Activated CD8-positive, alpha-beta memory T cell treated with anti-CD3 and anti-CD28 coated beads, Interleukin-2, amount 10 ng/mL, durations not matched to agents 7 days and 5 days (primary cell): ENCODE data around the gene ANO10. TPM values are rescaled to one million over a fixed set of nuclear protein-coding genes. Genes with fewer than 3 reads are reported as not detected.
"Not testable (repeated sequence)": the region's sequence is repeated elsewhere in the genome, so short reads cannot be mapped to it uniquely, and the experiment has no call there.

Source experiments
- ATAC-seq: fragments of 150-1000 bp; cut with Tn5 transposase; one replicate; pipeline ENCODE4 v1.10.0; 2021; ENCODE audit warnings: moderate library complexity
- CTCF ChIA-PET: fragments of 350-600 bp; sonication (Branson Sonifier 250); formaldehyde crosslinking; loops from one replicate; lab custom pipeline; 2021; ENCODE audit warnings: antibody characterized with exemption; lab: Charles Lee
- DNase-seq: peaks from one replicate; pipeline ENCODE4 v3.0.0-alpha.2; 2020
- H3K27ac Mint-ChIP-seq: one replicate; pipeline ENCODE4 v1.8.0; 2021; ENCODE audit warnings: mild to moderate bottlenecking, mixed read lengths
- H3K27me3 Mint-ChIP-seq: one replicate; pipeline ENCODE4 v1.8.0; 2021; ENCODE audit warnings: mixed read lengths
- H3K36me3 Mint-ChIP-seq: one replicate; pipeline ENCODE4 v1.8.0; 2021; ENCODE audit warnings: mild to moderate bottlenecking, mixed read lengths
- H3K4me1 Mint-ChIP-seq: one replicate; pipeline ENCODE4 v1.8.0; 2021; ENCODE audit warnings: mixed read lengths
- H3K4me3 Mint-ChIP-seq: one replicate; pipeline ENCODE4 v1.8.0; 2021; ENCODE audit warnings: mild to moderate bottlenecking, moderate library complexity, mixed read lengths
- H3K9me3 Mint-ChIP-seq: one replicate; pipeline ENCODE4 v1.8.0; 2022; ENCODE audit warnings: low read depth, mixed read lengths
- total RNA-seq, 2 experiments: library from RNA; stranded (reverse); gene quantifications; one replicate each; pipeline ENCODE4 v1.2.3, GENCODE V29; 2021

ANO10 gene
- total RNA-seq, 2 experiments from 2014 or later = 10.7 to 13.1 TPM

DNA sequence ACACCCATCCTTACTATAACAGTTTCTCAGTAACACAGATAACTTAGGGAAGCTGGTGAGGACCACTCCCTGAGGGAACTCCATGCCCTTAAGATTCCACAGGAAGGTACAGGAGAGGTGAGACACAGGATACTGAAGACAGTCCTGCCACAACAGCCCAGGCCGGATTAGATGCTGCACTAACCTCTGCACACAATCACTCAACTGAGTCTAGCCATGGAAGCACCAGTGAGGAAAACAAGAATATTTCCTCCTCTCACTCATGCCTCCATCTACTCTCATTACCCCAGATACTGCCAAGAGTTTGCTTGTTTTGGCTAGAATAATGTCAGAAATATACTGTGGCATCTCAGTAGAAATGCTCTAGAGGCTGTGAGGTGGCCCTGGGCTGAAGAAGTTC, 3.7 kb downstream of the ANO10 start:
- ATAC-seq (no peak), DNase-seq (no peak)
- peaks cover 13% of the 10 kb centered on the region for H3K4me1 Mint-ChIP-seq
- peaks cover 4% of the 10 kb centered on the region for H3K27me3 Mint-ChIP-seq
- no peak overlapping the region for H3K4me3 Mint-ChIP-seq
- CTCF ChIA-PET = no interaction called here
- H3K9me3 Mint-ChIP-seq = no peaks in the 10 kb centered on the region
- H3K36me3 Mint-ChIP-seq = no peaks in the 10 kb centered on the region
- H3K27ac Mint-ChIP-seq = no peak overlapping the region

GRCh38 chr3:43616034-43616433, 5.8 kb downstream of the ANO10 start:
- Mint-ChIP-seq H3K27ac (no peak overlapping the region), H3K27me3 (peaks cover 4% of the 10 kb centered on the region), H3K4me1 (peaks cover 4% of the 10 kb centered on the region), H3K36me3 (no peaks in the 10 kb centered on the region), H3K4me3 (no peak overlapping the region), H3K9me3 (no peaks in the 10 kb centered on the region)
- CTCF ChIA-PET = no interaction called here
- no peak for ATAC-seq
- no peak for DNase-seq

- Mint-ChIP-seq H3K9me3 (no peaks in the 10 kb centered on the region), H3K27ac (no peak overlapping the region), H3K27me3 (peaks cover 2% of the 10 kb centered on the region), H3K4me3 (no peak overlapping the region), H3K36me3 (no peaks in the 10 kb centered on the region), H3K4me1 (no peaks in the 10 kb centered on the region)
- CTCF ChIA-PET = no interaction called here
- DNase-seq (no peak), ATAC-seq (no peak)
Measured at GRCh38 chr3:43615133-43615532, 6.7 kb downstream of the ANO10 start.

- Mint-ChIP-seq H3K4me1 (no peaks in the 10 kb centered on the region), H3K36me3 (no peaks in the 10 kb centered on the region), H3K27me3 (no peaks in the 10 kb centered on the region), H3K4me3 (no peak overlapping the region), H3K9me3 (no peaks in the 10 kb centered on the region), H3K27ac (no peak overlapping the region)
- CTCF ChIA-PET = no interaction called here
- no peak for ATAC-seq
- no peak for DNase-seq
Measured at GRCh38 chr3:43613976-43614375, 7.8 kb downstream of the ANO10 start.

- H3K4me3 Mint-ChIP-seq = no peak overlapping the region
- CTCF ChIA-PET = interaction anchor here (0.8 kb wide), 1 partner anchor 147 kb away, joined by 3 read pairs; no protein-coding TSS in a partner anchor
Measured at GRCh38 chr3:43612419-43612818, 9.4 kb downstream of the ANO10 start.

GRCh38 chr3:43609406-43609805, 12.4 kb downstream of the ANO10 start:
- no peak overlapping the region for H3K4me3 Mint-ChIP-seq
- H3K27ac Mint-ChIP-seq = no peak overlapping the region
- ATAC-seq = no peak
- no peak for DNase-seq
- no peaks in the 10 kb centered on the region for H3K4me1 Mint-ChIP-seq
- H3K36me3 Mint-ChIP-seq = peaks cover 3% of the 10 kb centered on the region
- CTCF ChIA-PET = interaction anchor here (1.8 kb wide), 1 partner anchor 12 kb away, joined by 6 read pairs; the partner anchor contains the start of gene ANO10
- H3K9me3 Mint-ChIP-seq = no peaks in the 10 kb centered on the region
- H3K27me3 Mint-ChIP-seq = no peaks in the 10 kb centered on the region

More at GRCh38 chr3:43612419-43612818, 9.4 kb downstream of the ANO10 start:
- Mint-ChIP-seq H3K36me3 (no peaks in the 10 kb centered on the region), H3K27ac (no peak overlapping the region), H3K4me1 (no peaks in the 10 kb centered on the region), H3K9me3 (no peaks in the 10 kb centered on the region), H3K27me3 (no peaks in the 10 kb centered on the region)
- ATAC-seq = no peak
- no peak for DNase-seq

DNA sequence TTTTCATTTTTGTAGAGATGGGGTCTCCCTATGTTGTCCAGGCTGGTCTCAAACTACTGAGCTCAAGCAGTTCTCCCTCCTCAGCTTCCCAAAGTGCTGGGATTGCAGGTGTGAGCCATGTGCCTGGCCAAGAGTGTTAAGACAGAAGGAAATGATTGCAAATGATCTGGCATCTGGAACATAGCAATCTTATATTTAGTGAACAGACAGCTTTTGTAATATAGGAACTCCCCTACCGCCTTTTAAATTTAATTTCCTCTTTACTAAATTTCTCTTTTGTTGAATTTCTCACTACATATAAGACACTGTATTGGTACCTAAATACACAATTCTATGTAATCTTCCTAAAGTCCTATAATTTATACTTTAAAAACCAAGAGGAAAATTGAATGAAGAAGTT, 13.1 kb downstream of the ANO10 start:
- Mint-ChIP-seq H3K36me3 (peaks cover 4% of the 10 kb centered on the region), H3K27me3 (no peaks in the 10 kb centered on the region), H3K27ac (no peak overlapping the region)

DNA sequence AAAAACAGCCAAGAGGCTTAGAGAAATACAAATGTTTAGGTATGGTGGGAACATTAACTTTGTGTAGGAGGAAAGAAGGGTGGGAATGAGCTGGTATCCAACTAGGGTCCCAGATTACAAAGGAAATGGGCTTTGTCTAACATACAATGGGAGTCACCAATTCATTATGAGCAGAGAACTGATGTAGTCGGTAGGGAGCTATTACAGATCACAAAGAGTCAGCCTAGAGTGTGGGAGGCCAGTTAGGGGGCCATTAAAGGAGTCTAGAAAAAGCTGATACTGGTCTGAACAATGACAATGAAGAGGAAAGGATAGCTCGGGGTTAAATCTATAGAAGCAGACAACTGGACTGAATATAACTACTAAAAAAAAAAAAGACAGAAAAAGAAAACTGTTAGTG, 15.5 kb downstream of the ANO10 start:
- H3K4me3 Mint-ChIP-seq = no peak overlapping the region
- no peaks in the 10 kb centered on the region for H3K27me3 Mint-ChIP-seq
- no peak for DNase-seq
- CTCF ChIA-PET = no interaction called here
- H3K36me3 Mint-ChIP-seq = peaks cover 4% of the 10 kb centered on the region
- no peak overlapping the region for H3K27ac Mint-ChIP-seq
- ATAC-seq = no peak
- no peaks in the 10 kb centered on the region for H3K4me1 Mint-ChIP-seq
- H3K9me3 Mint-ChIP-seq = no peaks in the 10 kb centered on the region

More for the DNA sequence above, 13.1 kb downstream of the ANO10 start:
- DNase-seq (no peak), ATAC-seq (no peak)
- CTCF ChIA-PET = no interaction called here
- H3K4me1 Mint-ChIP-seq = no peaks in the 10 kb centered on the region
- no peak overlapping the region for H3K4me3 Mint-ChIP-seq
- H3K9me3 Mint-ChIP-seq = no peaks in the 10 kb centered on the region

GRCh38 chr3:43599959-43600358, 21.9 kb downstream of the ANO10 start:
- DNase-seq, H3K27ac Mint-ChIP-seq, ATAC-seq, H3K27me3 Mint-ChIP-seq, H3K4me1 Mint-ChIP-seq, H3K4me3 Mint-ChIP-seq, H3K9me3 Mint-ChIP-seq, CTCF ChIA-PET: not testable (repeated sequence)
- H3K36me3 Mint-ChIP-seq = peaks cover 14% of the 10 kb centered on the region

DNA sequence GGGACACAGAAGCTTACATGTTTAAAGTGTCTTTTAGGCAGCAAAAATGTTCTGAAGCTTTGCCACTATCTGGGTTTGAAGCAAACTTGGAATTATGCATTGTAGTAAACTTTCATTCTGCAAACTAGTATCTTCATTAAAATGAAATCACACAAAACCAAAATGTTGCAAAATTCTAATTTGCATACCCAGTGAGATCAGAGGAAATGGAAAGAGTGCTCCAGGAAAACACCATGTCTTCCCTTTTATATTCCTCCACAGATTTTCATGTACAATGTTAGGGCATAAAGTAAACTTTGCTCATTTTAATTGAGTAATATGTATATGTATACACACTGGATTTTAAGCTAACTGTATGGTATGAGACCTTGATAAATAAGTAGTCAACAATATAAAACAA, 23.9 kb downstream of the ANO10 start:
- CTCF ChIA-PET = no interaction called here
- ATAC-seq = no peak
- H3K4me3 Mint-ChIP-seq = no peak overlapping the region
- H3K9me3 Mint-ChIP-seq = no peaks in the 10 kb centered on the region
- peaks cover 15% of the 10 kb centered on the region for H3K36me3 Mint-ChIP-seq
- no peak overlapping the region for H3K27ac Mint-ChIP-seq
- H3K4me1 Mint-ChIP-seq = no peaks in the 10 kb centered on the region
- no peak for DNase-seq
- H3K27me3 Mint-ChIP-seq = no peaks in the 10 kb centered on the region

DNA sequence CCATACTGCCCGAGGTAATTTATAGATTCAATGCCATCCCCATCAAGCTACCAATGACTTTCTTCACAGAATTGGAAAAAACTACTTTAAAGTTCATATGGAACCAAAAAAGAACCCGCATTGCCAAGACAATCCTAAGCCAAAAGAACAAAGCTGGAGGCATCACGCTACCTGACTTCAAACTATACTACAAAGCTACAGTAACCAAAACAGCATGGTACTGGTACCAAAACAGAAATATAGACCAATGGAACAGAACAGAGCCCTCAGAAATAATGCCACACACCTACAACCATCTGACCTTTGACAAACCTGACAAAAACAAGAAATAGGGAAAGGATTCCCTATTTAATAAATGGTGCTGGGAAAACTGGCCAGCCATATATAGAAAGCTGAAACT, 25.6 kb downstream of the ANO10 start:
- H3K9me3 Mint-ChIP-seq, ATAC-seq, CTCF ChIA-PET: not testable (repeated sequence)

DNA sequence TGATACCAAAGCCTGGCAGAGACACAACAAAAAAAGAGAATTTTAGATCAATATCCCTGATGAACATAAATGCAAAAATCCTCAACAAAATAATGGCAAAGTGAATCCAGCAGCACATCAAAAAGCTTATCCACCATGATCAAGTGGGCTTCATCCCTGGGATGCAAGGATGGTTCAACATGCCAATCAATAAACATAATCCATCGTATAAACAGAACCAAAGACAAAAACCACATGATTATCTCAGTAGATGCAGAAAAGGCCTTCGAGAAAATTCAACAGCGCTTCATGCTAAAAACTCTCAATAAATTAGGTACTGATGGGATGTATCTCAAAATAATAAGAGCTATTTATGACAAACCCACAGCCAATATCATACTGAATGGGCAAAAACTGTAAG, 26.5 kb downstream of the ANO10 start:
- H3K4me3 Mint-ChIP-seq = not testable (repeated sequence)

More for the DNA sequence above, 25.6 kb downstream of the ANO10 start:
- not testable (repeated sequence) for H3K4me3 Mint-ChIP-seq, H3K27ac Mint-ChIP-seq, H3K4me1 Mint-ChIP-seq, DNase-seq, H3K27me3 Mint-ChIP-seq
- peaks cover 23% of the 10 kb centered on the region for H3K36me3 Mint-ChIP-seq

DNA sequence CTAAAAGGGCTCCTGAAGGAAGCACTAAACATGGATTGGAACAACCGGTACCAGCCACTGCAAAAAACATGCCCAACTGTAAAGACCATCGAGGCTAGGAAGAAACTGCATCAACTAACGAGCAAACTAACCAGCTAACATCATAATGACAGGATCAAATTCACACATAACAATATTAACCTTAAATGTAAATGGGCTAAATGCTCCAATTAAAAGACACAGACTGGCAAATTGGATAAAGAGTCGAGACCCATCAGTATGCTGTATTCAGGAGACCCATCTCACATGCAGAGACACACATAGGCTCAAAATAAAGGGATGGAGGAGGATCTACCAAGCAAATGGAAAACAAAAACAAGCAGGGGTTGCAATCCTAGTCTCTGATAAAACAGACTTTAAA, 28.2 kb downstream of the ANO10 start:
- H3K4me1 Mint-ChIP-seq, H3K27ac Mint-ChIP-seq, DNase-seq, CTCF ChIA-PET, H3K9me3 Mint-ChIP-seq, H3K4me3 Mint-ChIP-seq, H3K27me3 Mint-ChIP-seq, ATAC-seq: not testable (repeated sequence)
- H3K36me3 Mint-ChIP-seq = peaks cover 31% of the 10 kb centered on the region

More for the DNA sequence above, 26.5 kb downstream of the ANO10 start:
- H3K9me3 Mint-ChIP-seq, H3K4me1 Mint-ChIP-seq, DNase-seq, H3K27ac Mint-ChIP-seq, ATAC-seq, H3K27me3 Mint-ChIP-seq: not testable (repeated sequence)
- CTCF ChIA-PET = interaction anchor here (0.6 kb wide), 1 partner anchor 12 kb away, joined by 4 read pairs; no protein-coding TSS in a partner anchor
- H3K36me3 Mint-ChIP-seq = peaks cover 30% of the 10 kb centered on the region

DNA sequence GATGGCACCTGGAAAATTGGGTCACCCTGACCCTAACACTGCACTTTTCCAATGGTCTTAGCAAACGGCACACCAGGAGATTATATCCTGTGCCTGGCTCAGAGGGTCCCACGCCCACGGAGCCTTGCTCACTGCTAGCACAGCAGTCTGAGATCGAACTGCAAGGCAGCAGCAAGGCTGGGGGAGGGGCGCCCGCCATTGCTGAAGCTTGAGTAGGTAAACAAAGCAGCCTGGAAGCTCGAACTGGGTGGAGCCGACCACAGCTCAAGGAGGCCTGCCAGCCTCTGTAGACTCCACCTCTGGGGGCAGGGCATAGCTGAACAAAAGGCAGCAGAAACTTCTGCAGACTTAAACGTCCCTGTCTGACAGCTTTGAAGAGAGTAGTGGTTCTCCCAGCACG, 29.9 kb downstream of the ANO10 start:
- H3K36me3 Mint-ChIP-seq = peaks cover 28% of the 10 kb centered on the region
- not testable (repeated sequence) for H3K4me1 Mint-ChIP-seq, H3K27me3 Mint-ChIP-seq

DNA sequence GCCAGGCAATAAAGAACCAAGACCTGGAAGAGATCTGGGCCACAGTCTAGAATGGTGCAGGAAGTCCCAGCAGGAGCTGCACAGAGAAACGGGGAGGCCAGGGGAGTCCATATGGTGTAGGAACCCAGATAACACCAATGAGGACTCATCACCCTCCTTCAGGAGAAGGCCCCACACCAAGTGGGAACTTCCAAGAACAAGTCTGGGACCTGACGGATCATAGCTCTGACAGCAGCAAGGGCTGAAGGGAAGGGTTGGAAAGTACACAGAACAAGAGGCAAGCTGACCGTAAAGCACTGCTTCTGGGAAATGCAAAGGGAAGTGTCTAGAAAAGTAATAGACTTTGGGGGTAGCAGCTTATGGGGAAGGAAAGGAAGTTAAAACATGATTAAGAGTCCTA, 34.5 kb downstream of the ANO10 start:
- peaks cover 7% of the 10 kb centered on the region for H3K4me1 Mint-ChIP-seq
- peaks cover under 1% of the 10 kb centered on the region for H3K9me3 Mint-ChIP-seq
- no peak overlapping the region for H3K4me3 Mint-ChIP-seq
- DNase-seq (no peak), ATAC-seq (no peak)
- peaks cover 14% of the 10 kb centered on the region for H3K36me3 Mint-ChIP-seq
- H3K27me3 Mint-ChIP-seq = no peaks in the 10 kb centered on the region
- no peak overlapping the region for H3K27ac Mint-ChIP-seq
- CTCF ChIA-PET = no interaction called here

More for the DNA sequence above, 29.9 kb downstream of the ANO10 start:
- DNase-seq, CTCF ChIA-PET, H3K4me3 Mint-ChIP-seq, H3K27ac Mint-ChIP-seq, H3K9me3 Mint-ChIP-seq, ATAC-seq: not testable (repeated sequence)
